Measurements from ENCODE around the gene KMO.
A peak's percentile ranks its signal among the peaks of the same experiment; 100 is the strongest.

The KMO gene

GRCh38 chr1:241532162-241532531 lies at the start of gene KMO:
TSS of gene KMO (plus strand) at chr1:241532378. CDS start at chr1:241532445, 67 bp downstream.
- DNase-seq: no peak

GRCh38 chr1:241482761-241483250 lies 49.4 kb upstream of the KMO start:
- no peak for DNase-seq

- no peak for DNase-seq
Observed at GRCh38 chr1:241485145-241485544, 47.0 kb upstream of the KMO start.

GRCh38 chr1:241485554-241485992 lies 46.6 kb upstream of the KMO start:
- no peak for DNase-seq

- no peak for DNase-seq
Observed at GRCh38 chr1:241488739-241489138, 43.4 kb upstream of the KMO start.

- DNase-seq: no peak
Observed at GRCh38 chr1:241495741-241496140, 36.4 kb upstream of the KMO start.

GRCh38 chr1:241499910-241500309 lies 32.3 kb upstream of the KMO start:
- no peak for DNase-seq

- DNase-seq: no peak
Observed at GRCh38 chr1:241503444-241503843, 28.7 kb upstream of the KMO start.

GRCh38 chr1:241507189-241507863 lies 24.9 kb upstream of the KMO start:
- no peak for DNase-seq

- no peak for DNase-seq
Observed at GRCh38 chr1:241513378-241513777, 18.8 kb upstream of the KMO start.

GRCh38 chr1:241518476-241519307 lies 13.5 kb upstream of the KMO start:
- DNase-seq: no peak

GRCh38 chr1:241519308-241520079 lies 12.7 kb upstream of the KMO start, which contains the start of gene FH:
TSS of gene FH (minus strand) at chr1:241519755. CDS start at chr1:241519722, 33 bp downstream.
- DNase-seq: peak; percentile 98

GRCh38 chr1:241520080-241520465 lies 12.1 kb upstream of the KMO start:
- no peak for DNase-seq

- DNase-seq: no peak
Observed at GRCh38 chr1:241521718-241522117, 10.5 kb upstream of the KMO start.

- DNase-seq: no peak
Observed at GRCh38 chr1:241525026-241525425, 7.2 kb upstream of the KMO start.

- no peak for DNase-seq
Observed at GRCh38 chr1:241527146-241527545, 5.0 kb upstream of the KMO start.

- DNase-seq: peak; percentile 55
Observed at GRCh38 chr1:241531195-241532161, 700 bp upstream of the KMO start.

- no peak for DNase-seq
Observed at GRCh38 chr1:241532864-241533263, 686 bp downstream of the KMO start.

- no peak for DNase-seq
Observed at GRCh38 chr1:241533326-241534115, 1.3 kb downstream of the KMO start.

GRCh38 chr1:241536304-241536703 lies 4.1 kb downstream of the KMO start:
- no peak for DNase-seq

GRCh38 chr1:241536969-241537368 lies 4.8 kb downstream of the KMO start:
- DNase-seq: no peak

All from NCI-H446 treated with DMSO at 0.1 percent for 48 hours (cell line).